Endodermal cell (in vitro differentiated cells): ENCODE measurements around the gene MREG. TPM values are rescaled to one million over a fixed set of nuclear protein-coding genes. Genes with fewer than 3 reads are reported as not detected.

Source experiments
- DNase-seq: peaks from one replicate; pipeline ENCODE4 v3.0.0-alpha.2; 2017
- H3K27ac ChIP-seq: 2 replicates; pipeline ENCODE4 v1.5.1; 2013; ENCODE audit warnings: mild to moderate bottlenecking, low read depth, low read length, moderate library complexity
- H3K27me3 ChIP-seq: 2 replicates; pipeline ENCODE4 v1.6.1; 2013; ENCODE audit warnings: mild to moderate bottlenecking, low read length, moderate library complexity; ENCODE audit not compliant: insufficient read depth, control insufficient read depth, poor library complexity, severe bottlenecking
- H3K36me3 ChIP-seq: 2 replicates; pipeline ENCODE4 v1.7.0; 2013; ENCODE audit warnings: mild to moderate bottlenecking, low read length, moderate library complexity; ENCODE audit not compliant: control insufficient read depth, insufficient read depth
- H3K4me1 ChIP-seq: one replicate; pipeline ENCODE4 v1.7.0; 2013; ENCODE audit warnings: low read length; ENCODE audit not compliant: control insufficient read depth, insufficient read depth
- H3K4me3 ChIP-seq: 2 replicates; pipeline ENCODE4 v1.5.1; 2013; ENCODE audit warnings: mild to moderate bottlenecking, low read length, moderate library complexity
- H3K9ac ChIP-seq: 2 replicates; pipeline ENCODE4 v1.6.1; 2013; ENCODE audit warnings: mild to moderate bottlenecking, low read length, moderate library complexity; ENCODE audit not compliant: poor library complexity, severe bottlenecking; ENCODE audit errors: extremely low read depth
- H3K9me3 ChIP-seq: 2 replicates; pipeline ENCODE4 v1.6.1; 2013; ENCODE audit warnings: mild to moderate bottlenecking, low read length, moderate library complexity; ENCODE audit not compliant: control insufficient read depth
- H3K27ac Mint-ChIP-seq: 2 replicates; pipeline ENCODE4 v1.8.0; 2020; ENCODE audit warnings: mixed read lengths
- H3K27me3 Mint-ChIP-seq: 2 replicates; pipeline ENCODE4 v1.8.0; 2021; ENCODE audit warnings: mild to moderate bottlenecking, mixed read lengths; ENCODE audit not compliant: insufficient read depth
- H3K36me3 Mint-ChIP-seq: 2 replicates; pipeline ENCODE4 v1.8.0; 2020; ENCODE audit warnings: low read depth, mixed read lengths
- H3K4me1 Mint-ChIP-seq: 2 replicates; pipeline ENCODE4 v1.8.0; 2020; ENCODE audit warnings: mixed read lengths
- H3K4me3 Mint-ChIP-seq: 2 replicates; pipeline ENCODE4 v1.8.0; 2020; ENCODE audit warnings: mild to moderate bottlenecking, moderate library complexity, mixed read lengths
- H3K9me3 Mint-ChIP-seq: 2 replicates; pipeline ENCODE4 v1.8.0; 2020; ENCODE audit warnings: mild to moderate bottlenecking, mixed read lengths
- WGBS, 2 experiments: methylation state at CpG; one replicate each; pipeline versions ENCODE4 v1.1.5 to v1.1.7; 2013; ENCODE audit warnings: missing lambda C conversion rate in 2 of 2, mixed read lengths in 1 of 2; ENCODE audit not compliant: insufficient coverage in 1 of 2, insufficient read length in 1 of 2; 5-methylcytosine and 5-hydroxymethylcytosine counted together
- total RNA-seq, 2 donors: library from RNA; stranded (reverse); fragmentation: NEBNext Ultra II Directional in 1 of 2; extraction: Animal tissue kit (Norgen Biotek cat#: 25700) in 1 of 2; gene quantifications; 2 replicates in 1 of 2; 3 replicates in 1 of 2; pipeline ENCODE4 v1.2.1, GENCODE V29; 2021
- TF ChIP-seq, protein P1 (sequence below): fragments of 200-600 bp; sonication (generic); conservative IDR thresholded peaks from 2 replicates; pipeline ENCODE4 v1.5.0; 2021; ENCODE audit warnings: antibody characterized with exemption, mild to moderate bottlenecking

The MREG gene
- total RNA-seq, 2 donors from 2014 or later, result 13.0 to 17.8 TPM

DNA sequence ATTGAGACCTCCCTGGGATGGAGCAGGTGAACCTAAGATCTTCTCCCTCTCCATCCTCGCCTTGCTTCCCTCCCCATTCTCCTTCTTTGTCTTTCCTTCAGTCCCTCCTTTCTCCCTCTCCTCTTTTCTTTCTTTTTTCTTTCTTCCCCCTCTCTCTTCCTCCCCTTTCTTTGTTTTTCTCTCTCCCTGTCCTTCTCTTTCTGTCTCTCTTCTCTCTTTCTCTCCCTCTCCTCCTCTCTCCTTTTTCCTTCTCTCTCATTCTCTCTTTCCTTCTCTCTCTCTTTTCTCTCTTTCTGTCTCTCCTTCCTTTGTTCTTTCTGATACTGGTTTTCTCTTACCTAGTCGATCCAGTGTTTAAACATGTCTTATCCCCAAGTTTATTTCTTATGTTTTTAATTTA, 10.7 kb downstream of the MREG start:
- Mint-ChIP-seq H3K4me3 (no peak overlapping the region), H3K4me1 (peaks cover 23% of the 10 kb centered on the region), H3K27me3 (no peaks in the 10 kb centered on the region), H3K27ac (peak overlapping the region; percentile 13), H3K36me3 (no peaks in the 10 kb centered on the region), H3K9me3 (no peaks in the 10 kb centered on the region)
- H3K4me3 ChIP-seq, result no peak overlapping the region
- no peak overlapping the region for H3K9ac ChIP-seq
- WGBS, 2 experiments, result 80 to 100% methylated on average over 1 to 2 of the region's 2 CpGs
- H3K27ac ChIP-seq, result no peak overlapping the region
- H3K4me1 ChIP-seq, result no peaks in the 10 kb centered on the region
- TF ChIP-seq, protein P1, sequence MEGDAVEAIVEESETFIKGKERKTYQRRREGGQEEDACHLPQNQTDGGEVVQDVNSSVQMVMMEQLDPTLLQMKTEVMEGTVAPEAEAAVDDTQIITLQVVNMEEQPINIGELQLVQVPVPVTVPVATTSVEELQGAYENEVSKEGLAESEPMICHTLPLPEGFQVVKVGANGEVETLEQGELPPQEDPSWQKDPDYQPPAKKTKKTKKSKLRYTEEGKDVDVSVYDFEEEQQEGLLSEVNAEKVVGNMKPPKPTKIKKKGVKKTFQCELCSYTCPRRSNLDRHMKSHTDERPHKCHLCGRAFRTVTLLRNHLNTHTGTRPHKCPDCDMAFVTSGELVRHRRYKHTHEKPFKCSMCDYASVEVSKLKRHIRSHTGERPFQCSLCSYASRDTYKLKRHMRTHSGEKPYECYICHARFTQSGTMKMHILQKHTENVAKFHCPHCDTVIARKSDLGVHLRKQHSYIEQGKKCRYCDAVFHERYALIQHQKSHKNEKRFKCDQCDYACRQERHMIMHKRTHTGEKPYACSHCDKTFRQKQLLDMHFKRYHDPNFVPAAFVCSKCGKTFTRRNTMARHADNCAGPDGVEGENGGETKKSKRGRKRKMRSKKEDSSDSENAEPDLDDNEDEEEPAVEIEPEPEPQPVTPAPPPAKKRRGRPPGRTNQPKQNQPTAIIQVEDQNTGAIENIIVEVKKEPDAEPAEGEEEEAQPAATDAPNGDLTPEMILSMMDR, result no peak
- H3K9me3 ChIP-seq, result no peaks in the 10 kb centered on the region
- no peaks in the 10 kb centered on the region for H3K36me3 ChIP-seq
- no peak for DNase-seq
- no peaks in the 10 kb centered on the region for H3K27me3 ChIP-seq

DNA sequence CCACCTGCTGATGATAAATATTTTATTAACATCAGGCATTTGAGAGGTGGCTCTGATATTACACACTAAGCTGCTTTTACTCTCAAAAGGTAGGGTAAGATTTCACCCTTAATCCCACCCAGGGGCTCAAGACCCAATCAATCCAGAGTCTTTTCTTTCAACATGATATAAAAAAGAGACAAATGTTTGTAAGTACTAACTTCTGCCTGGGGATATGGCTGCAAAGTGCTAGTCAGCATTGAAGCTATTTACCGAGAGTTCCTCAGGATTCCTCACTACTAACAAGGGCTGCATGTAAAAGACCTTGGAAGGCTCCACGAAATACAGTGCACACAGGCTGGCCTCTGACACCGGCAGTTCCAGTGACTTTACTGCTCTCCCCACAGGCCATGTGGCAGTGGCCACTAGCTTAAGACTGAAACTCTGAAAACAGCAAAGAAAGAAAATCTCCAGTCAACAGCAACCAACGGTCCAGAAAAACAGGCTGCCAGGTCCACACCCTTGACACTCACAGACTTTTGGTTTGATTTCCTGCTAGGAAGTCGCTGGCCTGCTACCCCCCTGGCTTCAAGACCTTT, 11.2 kb downstream of the MREG start:
- Histone ChIP-seq H3K36me3 (peaks cover 2% of the 10 kb centered on the region), H3K27me3 (no peaks in the 10 kb centered on the region), H3K4me1 (no peaks in the 10 kb centered on the region), H3K9ac (no peak overlapping the region), H3K9me3 (no peaks in the 10 kb centered on the region), H3K27ac (no peak overlapping the region), H3K4me3 (no peak overlapping the region)
- H3K4me3 Mint-ChIP-seq, result no peak overlapping the region
- no peaks in the 10 kb centered on the region for H3K27me3 Mint-ChIP-seq
- DNase-seq, result no peak
- WGBS, 2 experiments, result 63 to 83% methylated on average over 5 of the region's 5 CpGs
- no peaks in the 10 kb centered on the region for H3K9me3 Mint-ChIP-seq
- H3K36me3 Mint-ChIP-seq, result no peaks in the 10 kb centered on the region
- TF ChIP-seq, protein P1, result no peak
- peaks cover 23% of the 10 kb centered on the region for H3K4me1 Mint-ChIP-seq
- peak overlapping the region; percentile 46 for H3K27ac Mint-ChIP-seq

DNA sequence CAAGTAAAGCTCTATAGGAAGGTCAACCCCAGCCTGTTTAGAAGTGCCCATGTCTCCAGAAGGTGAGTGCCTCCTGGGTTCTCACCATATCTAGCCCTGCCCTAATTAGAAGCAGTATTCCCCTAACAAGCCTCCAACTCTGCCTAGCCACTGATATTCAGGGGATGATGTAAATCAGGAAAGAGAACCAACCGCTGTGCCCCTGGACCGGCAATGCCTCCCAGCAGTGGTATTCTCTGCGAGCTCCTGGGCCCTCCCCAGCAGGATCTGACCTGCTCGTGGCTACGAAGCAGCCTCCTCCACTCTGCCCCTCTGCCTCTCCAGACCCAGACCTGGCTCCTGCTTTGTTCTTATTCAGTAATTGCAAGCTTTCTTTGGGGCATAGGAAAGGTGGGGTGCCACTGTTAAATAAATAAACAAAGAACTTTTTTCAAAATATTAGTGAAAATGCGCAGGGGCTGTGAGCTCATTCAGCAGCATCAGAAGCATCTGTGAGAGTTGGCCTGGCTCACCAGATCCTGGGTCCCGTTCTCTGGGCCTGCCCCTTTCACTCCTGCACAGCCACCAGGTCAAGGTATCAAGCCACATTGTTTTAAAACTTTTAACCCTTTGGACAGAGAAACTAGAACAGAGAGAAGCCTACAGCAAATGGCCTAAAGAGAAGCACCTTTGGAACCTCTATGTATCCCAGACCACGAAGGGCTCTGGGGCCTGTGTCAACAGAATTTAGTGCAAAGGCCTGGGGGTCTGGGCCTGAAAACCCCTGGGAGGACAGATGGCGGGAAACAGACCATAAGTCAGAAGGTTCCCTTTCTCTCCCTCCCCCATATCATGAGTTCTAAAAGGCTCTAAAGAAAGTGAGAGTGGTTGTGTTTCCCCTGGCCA, 11.9 kb downstream of the MREG start:
- Histone ChIP-seq H3K9me3 (no peaks in the 10 kb centered on the region), H3K27ac (no peak overlapping the region), H3K36me3 (peaks cover 7% of the 10 kb centered on the region), H3K4me1 (no peaks in the 10 kb centered on the region), H3K9ac (no peak overlapping the region), H3K4me3 (no peak overlapping the region), H3K27me3 (no peaks in the 10 kb centered on the region)
- Mint-ChIP-seq H3K4me1 (peaks cover 18% of the 10 kb centered on the region), H3K9me3 (no peaks in the 10 kb centered on the region), H3K36me3 (no peaks in the 10 kb centered on the region), H3K27me3 (no peaks in the 10 kb centered on the region), H3K4me3 (no peak overlapping the region), H3K27ac (no peak overlapping the region)
- TF ChIP-seq, protein P1, result no peak
- 74 to 82% methylated on average over 2 to 9 of the region's 9 CpGs for WGBS, 2 experiments
- DNase-seq, result no peak
